Lung (tissue), 12 donors: ENCODE measurements around the gene SDC1. TPM values are rescaled to one million over a fixed set of nuclear protein-coding genes. Genes with fewer than 3 reads are reported as not detected.

Experiments
- ATAC-seq: fragments of 200-7000 bp; cut with Tn5 transposase; one replicate; pipeline ENCODE4 v1.9.1; 2020; ENCODE audit warnings: moderate number of reproducible peaks; ENCODE audit not compliant: insufficient read depth, low FRiP score
- DNase-seq, 3 donors: peaks; one replicate each; pipeline ENCODE4 v3.0.0-alpha.2; 2013 to 2017
- H3K27ac ChIP-seq, 2 donors: one replicate each; pipeline ENCODE4 v1.5.1; 2013; ENCODE audit warnings: mild to moderate bottlenecking in 2 of 2, moderate library complexity in 2 of 2, control low read depth in 1 of 2, inconsistent platforms in 1 of 2, low read depth in 1 of 2, low read length in 1 of 2
- H3K27me3 ChIP-seq, 3 donors: one replicate each; pipeline ENCODE4 v1.5.1; 2013; ENCODE audit warnings: low read length in 2 of 3; ENCODE audit not compliant: control insufficient read depth in 3 of 3, insufficient read depth in 3 of 3
- H3K36me3 ChIP-seq, 4 donors: one replicate each; pipeline ENCODE4 v1.5.1; 2013; ENCODE audit warnings: low read length in 4 of 4, mild to moderate bottlenecking in 1 of 4, moderate library complexity in 1 of 4; ENCODE audit not compliant: control insufficient read depth in 4 of 4, insufficient read depth in 4 of 4
- H3K4me1 ChIP-seq, 5 donors: one replicate each; pipeline ENCODE4 v1.5.1; 2013; ENCODE audit warnings: low read length in 5 of 5, mild to moderate bottlenecking in 2 of 5, moderate library complexity in 1 of 5; ENCODE audit not compliant: control insufficient read depth in 5 of 5, insufficient read depth in 5 of 5
- H3K4me3 ChIP-seq: one replicate; pipeline ENCODE4 v1.5.1; 2013; ENCODE audit warnings: mild to moderate bottlenecking, control low read depth, moderate library complexity
- H3K9ac ChIP-seq, 2 donors: one replicate each; pipeline ENCODE4 v1.5.1; 2013; ENCODE audit warnings: low read length in 2 of 2, control low read depth in 1 of 2; ENCODE audit not compliant: insufficient read depth in 1 of 2
- H3K9me3 ChIP-seq, 4 donors: one replicate each; pipeline ENCODE4 v1.5.1; 2013; ENCODE audit warnings: low read length in 3 of 4, mild to moderate bottlenecking in 1 of 4, moderate library complexity in 1 of 4; ENCODE audit not compliant: control insufficient read depth in 4 of 4, insufficient read depth in 3 of 4
- CTCF ChIP-seq: IDR thresholded peaks from 2 replicates; pipeline ENCODE4 v1.5.1; 2012; ENCODE audit warnings: mild to moderate bottlenecking; ENCODE audit errors: control extremely low read depth, extremely low read depth
- WGBS, 2 donors: extraction: QIAGEN DNeasy Blood & Tissue Kit; methylation state at CpG; one replicate each; pipeline ENCODE4 v1.1.7; 2013; 5-methylcytosine and 5-hydroxymethylcytosine counted together
- polyA plus RNA-seq, 2 donors: library from polyadenylated mRNA; stranded (reverse); fragments of 200-250 nt; gene quantifications; one replicate each; pipeline ENCODE4 v1.2.1, GENCODE V29; 2013
- total RNA-seq, 2 donors: library from RNA; depleted of rRNA in 1 of 2; stranded (reverse); fragments of >200 nt in 1 of 2; gene quantifications; one replicate each; pipeline ENCODE4 v1.2.1, GENCODE V29; 2014 to 2021
- donor health status: control.
- donor health status: control.
- donor health status: Bipolar disorder and iron deficiency.
- donor health status: healthy.
- donor health status: DM: yes; HTN: yes; CAD: no.

The SDC1 gene
- total and polyA plus RNA-seq, 4 donors, result 94.1 to 234 (median 173) TPM

- no peaks in the 10 kb centered on the region for H3K36me3 ChIP-seq
- WGBS, 2 donors, result 91 to 92% methylated on average over 2 of the region's 2 CpGs
- H3K9ac ChIP-seq, result no peak overlapping the region
- no peak overlapping the region for H3K4me3 ChIP-seq
- no peaks in the 10 kb centered on the region for H3K27me3 ChIP-seq
- peaks cover 0 to 2% (median 0%) of the 10 kb centered on the region in 4 donors for H3K9me3 ChIP-seq
- peaks cover 0 to 15% (median 0%) of the 10 kb centered on the region in 5 donors for H3K4me1 ChIP-seq
- DNase-seq (no peak), ATAC-seq (no peak)
- no peak for TF ChIP-seq CTCF
- H3K27ac ChIP-seq, result no peak overlapping the region
These were observed 65.4 kb downstream of the SDC1 start for GRCh38 chr2:20159411-20160070.

- Histone ChIP-seq H3K9ac (peak overlapping the region in 1 of 2 donors; percentile 14), H3K36me3 (no peaks in the 10 kb centered on the region), H3K27me3 (no peaks in the 10 kb centered on the region), H3K4me3 (no peak overlapping the region), H3K9me3 (no peaks in the 10 kb centered on the region), H3K4me1 (peaks cover 0 to 15% (median 0%) of the 10 kb centered on the region in 5 donors), H3K27ac (no peak overlapping the region)
- ATAC-seq (no peak), DNase-seq (peak; percentile 39 to 69 (median 65))
- TF ChIP-seq CTCF, result no peak
- 40 to 54% methylated on average over 8 of the region's 8 CpGs for WGBS, 2 donors
These were observed 67.6 kb downstream of the SDC1 start for GRCh38 chr2:20157193-20157891.

- Histone ChIP-seq H3K9ac (no peak overlapping the region), H3K27me3 (no peaks in the 10 kb centered on the region), H3K4me3 (no peak overlapping the region), H3K4me1 (peaks cover 0 to 15% (median 0%) of the 10 kb centered on the region in 5 donors), H3K27ac (no peak overlapping the region), H3K9me3 (no peaks in the 10 kb centered on the region), H3K36me3 (no peaks in the 10 kb centered on the region)
- no peak for DNase-seq
- no peak for TF ChIP-seq CTCF
- WGBS, 2 donors, result 45 to 73% methylated on average over 3 of the region's 3 CpGs
- ATAC-seq, result no peak
These were observed 68.1 kb downstream of the SDC1 start for GRCh38 chr2:20156836-20157192.
